Activated naive CD8-positive, alpha-beta T cell treated with anti-CD3 and anti-CD28 coated beads, Interleukin-2, amount 50 U/mL, for 24 hours (primary cell): Measurements from ENCODE around the gene ARAP1.

Experiments
- ATAC-seq: fragments of 150-1000 bp; cut with Tn5 transposase; one replicate; pipeline ENCODE4 v1.10.0; 2021
- DNase-seq: peaks from one replicate; pipeline ENCODE4 v3.0.0; 2021
- H3K27ac Mint-ChIP-seq: one replicate; pipeline ENCODE4 v1.8.0; 2021; ENCODE audit warnings: mild to moderate bottlenecking, mixed read lengths
- H3K27me3 Mint-ChIP-seq: one replicate; pipeline ENCODE4 v1.8.0; 2021; ENCODE audit warnings: mixed read lengths
- H3K36me3 Mint-ChIP-seq: one replicate; pipeline ENCODE4 v1.8.0; 2021; ENCODE audit warnings: low read depth, mixed read lengths
- H3K4me1 Mint-ChIP-seq: one replicate; pipeline ENCODE4 v1.8.0; 2021; ENCODE audit warnings: mixed read lengths
- H3K4me3 Mint-ChIP-seq: one replicate; pipeline ENCODE4 v1.8.0; 2021; ENCODE audit warnings: mild to moderate bottlenecking, moderate library complexity, mixed read lengths
- H3K9me3 Mint-ChIP-seq: one replicate; pipeline ENCODE4 v1.8.0; 2021; ENCODE audit warnings: mixed read lengths

The ARAP1 gene

DNA sequence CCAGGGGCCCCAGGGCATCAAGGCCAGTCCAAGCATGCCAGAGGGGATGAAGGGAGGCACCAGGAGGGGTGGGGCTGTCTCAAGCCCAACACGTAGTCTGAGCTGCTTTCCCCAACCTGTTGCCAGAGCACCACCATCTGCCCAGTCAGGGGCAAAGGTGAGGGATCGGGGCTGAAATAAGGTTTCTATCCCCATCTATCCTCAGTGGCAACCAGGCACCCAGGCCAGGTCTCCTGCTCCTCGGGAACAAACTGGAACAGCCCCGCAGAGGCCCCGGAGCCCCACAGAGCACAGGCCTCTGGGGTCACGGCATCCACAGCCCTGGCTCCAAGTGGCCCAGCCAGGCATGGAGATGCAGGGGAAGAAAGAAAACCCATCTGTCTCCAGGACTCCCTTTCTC is 22.3 kb upstream of the ARAP1 start:
- no peak overlapping the region for H3K27ac Mint-ChIP-seq
- DNase-seq (no peak), ATAC-seq (no peak)
- H3K4me1 Mint-ChIP-seq: peaks cover under 1% of the 10 kb centered on the region
- H3K9me3 Mint-ChIP-seq: no peaks in the 10 kb centered on the region
- no peaks in the 10 kb centered on the region for H3K27me3 Mint-ChIP-seq
- no peak overlapping the region for H3K4me3 Mint-ChIP-seq
- no peaks in the 10 kb centered on the region for H3K36me3 Mint-ChIP-seq

DNA sequence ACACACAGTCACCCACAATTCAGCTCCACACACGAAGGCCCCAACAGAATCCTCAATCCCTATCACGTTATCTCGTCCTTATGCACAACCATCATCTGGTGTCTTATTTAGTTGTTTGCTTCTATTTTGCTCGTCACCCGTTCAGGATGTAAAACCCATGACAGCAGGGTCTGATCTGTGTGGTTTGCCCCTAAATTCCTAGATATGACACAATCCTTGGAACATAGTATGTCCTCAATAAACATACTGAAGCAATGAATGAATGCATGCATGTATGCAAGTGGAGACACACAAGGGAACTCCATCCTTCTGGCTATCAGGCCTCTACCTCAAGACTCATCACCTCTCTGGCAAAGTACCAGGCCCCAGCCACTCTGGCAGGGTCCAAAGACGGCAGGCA is 21.5 kb upstream of the ARAP1 start:
- no peaks in the 10 kb centered on the region for H3K9me3 Mint-ChIP-seq
- H3K4me1 Mint-ChIP-seq: no peaks in the 10 kb centered on the region
- no peak for DNase-seq
- no peak overlapping the region for H3K4me3 Mint-ChIP-seq
- ATAC-seq: no peak
- no peaks in the 10 kb centered on the region for H3K36me3 Mint-ChIP-seq
- no peak overlapping the region for H3K27ac Mint-ChIP-seq
- H3K27me3 Mint-ChIP-seq: no peaks in the 10 kb centered on the region

DNA sequence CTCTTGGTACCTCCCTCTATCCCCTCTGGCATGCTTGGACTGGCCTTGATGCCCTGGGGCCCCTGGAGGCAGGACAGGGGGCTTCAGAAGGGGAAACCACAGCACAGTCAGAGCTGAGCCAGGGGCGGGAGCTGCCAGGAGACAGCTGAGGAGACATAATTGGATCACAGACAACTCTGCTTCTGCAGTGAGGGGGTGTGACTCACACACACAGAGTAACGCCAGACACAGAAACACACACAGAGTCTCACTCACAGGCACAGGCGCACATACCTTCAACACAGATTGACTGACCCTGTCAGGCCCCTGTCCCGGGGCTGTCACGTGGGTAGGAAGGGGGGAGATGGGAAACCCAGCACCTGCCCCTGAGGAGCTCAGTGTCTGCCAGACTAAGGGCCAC is 21.1 kb upstream of the ARAP1 start:
- Mint-ChIP-seq H3K36me3 (no peaks in the 10 kb centered on the region), H3K27me3 (no peaks in the 10 kb centered on the region), H3K4me3 (no peak overlapping the region), H3K9me3 (no peaks in the 10 kb centered on the region), H3K27ac (no peak overlapping the region), H3K4me1 (no peaks in the 10 kb centered on the region)
- no peak for ATAC-seq
- DNase-seq: no peak

DNA sequence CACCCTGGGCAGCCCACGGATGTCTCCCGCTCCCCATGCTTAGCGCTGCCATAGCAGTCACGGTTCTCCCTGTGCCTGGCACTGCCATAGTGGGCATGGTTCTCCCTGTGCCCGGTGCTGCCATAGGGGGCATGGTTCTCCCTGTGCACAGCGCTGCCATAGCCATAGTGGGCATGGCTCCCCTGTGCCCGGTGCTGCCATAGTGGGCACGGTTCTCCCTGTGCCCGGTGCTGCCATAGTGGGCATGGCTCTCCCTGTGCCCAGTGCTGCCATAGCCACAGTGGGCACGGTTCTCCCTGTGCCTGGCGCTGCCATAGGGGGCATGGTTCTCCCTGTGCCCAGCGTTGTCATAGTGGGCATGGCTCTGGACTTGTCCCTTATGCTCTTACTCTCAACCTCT is 19.9 kb upstream of the ARAP1 start:
- Mint-ChIP-seq H3K9me3 (no peaks in the 10 kb centered on the region), H3K27ac (no peak overlapping the region)
- ATAC-seq: no peak

DNA sequence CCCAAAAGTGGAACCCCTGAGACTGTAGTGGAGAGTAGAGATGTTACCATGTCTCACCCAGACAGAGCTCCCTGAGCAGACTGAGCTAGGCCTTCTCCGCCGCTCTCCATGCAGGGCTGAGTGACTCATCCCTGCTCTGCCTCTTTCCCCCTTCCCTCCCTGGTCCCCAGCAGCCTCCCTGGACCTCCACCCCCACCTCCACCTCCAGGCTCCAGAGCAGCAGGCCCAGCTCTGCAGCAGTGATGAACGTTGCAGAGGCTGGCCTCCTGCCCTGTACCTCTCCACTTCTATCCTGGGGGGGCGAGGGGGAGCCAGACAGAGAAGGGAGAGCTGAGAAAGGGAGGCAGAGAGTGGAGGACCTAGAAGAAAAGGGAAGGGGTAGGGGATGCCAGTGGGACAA is 19.3 kb upstream of the ARAP1 start:
- Mint-ChIP-seq H3K4me3 (no peak overlapping the region), H3K9me3 (no peaks in the 10 kb centered on the region), H3K4me1 (no peaks in the 10 kb centered on the region), H3K27me3 (no peaks in the 10 kb centered on the region), H3K36me3 (no peaks in the 10 kb centered on the region), H3K27ac (no peak overlapping the region)
- ATAC-seq: no peak
- no peak for DNase-seq

More for the DNA sequence above, 19.9 kb upstream of the ARAP1 start:
- no peaks in the 10 kb centered on the region for H3K36me3 Mint-ChIP-seq
- no peaks in the 10 kb centered on the region for H3K4me1 Mint-ChIP-seq
- no peaks in the 10 kb centered on the region for H3K27me3 Mint-ChIP-seq
- no peak overlapping the region for H3K4me3 Mint-ChIP-seq
- DNase-seq: no peak

- Mint-ChIP-seq H3K27ac (no peak overlapping the region), H3K36me3 (no peaks in the 10 kb centered on the region)
These were observed 18.6 kb upstream of the ARAP1 start for GRCh38 chr11:72770799-72771198.

GRCh38 chr11:72769680-72770079 is 17.5 kb upstream of the ARAP1 start:
- no peaks in the 10 kb centered on the region for H3K4me1 Mint-ChIP-seq

More at GRCh38 chr11:72770799-72771198, 18.6 kb upstream of the ARAP1 start:
- no peaks in the 10 kb centered on the region for H3K27me3 Mint-ChIP-seq
- H3K4me3 Mint-ChIP-seq: no peak overlapping the region
- H3K9me3 Mint-ChIP-seq: no peaks in the 10 kb centered on the region
- ATAC-seq (no peak), DNase-seq (no peak)
- H3K4me1 Mint-ChIP-seq: no peaks in the 10 kb centered on the region

DNA sequence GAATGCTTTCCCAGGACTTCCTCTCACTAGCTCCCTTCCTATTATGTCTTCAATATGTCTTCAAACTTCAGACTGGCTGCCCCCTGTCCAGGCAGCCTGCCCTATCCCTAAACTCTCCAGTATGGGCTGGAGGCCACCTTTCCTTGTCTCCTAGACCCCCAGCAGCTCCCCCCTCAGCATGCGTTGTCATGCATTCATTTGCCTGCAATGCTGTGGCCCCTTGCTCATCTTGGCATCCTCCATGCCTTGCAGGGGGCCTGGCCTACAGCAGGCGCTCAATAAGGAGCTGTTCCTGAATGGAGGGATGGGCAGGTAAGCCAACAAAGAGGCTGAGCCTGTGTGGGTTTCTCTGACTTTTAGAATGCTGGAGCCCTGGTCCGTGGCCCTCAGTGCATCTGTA is 16.4 kb upstream of the ARAP1 start:
- Mint-ChIP-seq H3K27me3 (no peaks in the 10 kb centered on the region), H3K4me3 (no peak overlapping the region), H3K27ac (no peak overlapping the region), H3K9me3 (no peaks in the 10 kb centered on the region), H3K4me1 (peaks cover 2% of the 10 kb centered on the region), H3K36me3 (no peaks in the 10 kb centered on the region)
- DNase-seq: no peak
- no peak for ATAC-seq

More at GRCh38 chr11:72769680-72770079, 17.5 kb upstream of the ARAP1 start:
- no peak for ATAC-seq
- no peak overlapping the region for H3K4me3 Mint-ChIP-seq
- no peak overlapping the region for H3K27ac Mint-ChIP-seq
- no peaks in the 10 kb centered on the region for H3K27me3 Mint-ChIP-seq
- no peaks in the 10 kb centered on the region for H3K9me3 Mint-ChIP-seq
- DNase-seq: no peak
- H3K36me3 Mint-ChIP-seq: no peaks in the 10 kb centered on the region

DNA sequence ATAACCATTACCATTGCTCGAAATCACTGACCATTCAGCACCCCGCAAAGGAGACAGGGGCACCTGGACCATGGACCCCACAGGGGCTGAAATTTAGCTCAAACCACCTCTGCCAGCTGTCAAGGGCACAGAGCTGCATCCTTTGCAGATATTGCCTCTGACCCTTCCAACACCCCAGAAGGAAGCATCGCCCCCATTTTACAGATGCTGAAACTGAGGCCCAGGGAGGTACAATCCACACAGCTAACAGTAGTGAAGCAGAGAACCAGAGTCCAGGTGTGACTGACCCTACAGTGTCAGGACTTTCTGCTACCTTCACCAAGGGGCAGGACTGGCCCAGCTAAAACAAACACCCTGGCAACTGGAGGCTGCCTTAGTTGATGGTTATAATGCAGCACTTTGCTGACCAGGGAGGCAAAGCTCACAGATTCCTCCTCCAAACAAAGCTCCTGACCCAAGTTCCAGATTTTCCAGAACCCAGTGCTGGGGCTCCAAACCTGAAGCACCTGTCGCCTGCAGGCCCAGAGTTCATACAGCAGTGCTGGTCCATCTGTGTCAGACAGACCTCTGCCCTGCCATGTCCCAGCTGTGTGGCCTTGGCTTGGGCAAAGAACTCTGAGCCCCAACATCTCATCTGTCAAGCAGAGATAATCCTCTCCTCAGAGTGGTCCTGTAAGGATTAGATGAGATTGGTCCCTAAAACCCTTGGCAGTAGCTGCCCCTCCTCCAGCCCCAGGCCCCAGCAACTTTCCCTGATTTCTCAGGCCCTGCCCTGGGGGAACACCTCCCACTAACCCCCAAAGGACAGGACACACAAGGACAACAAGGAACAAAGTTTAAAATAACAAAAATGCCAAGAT is 15.2 kb upstream of the ARAP1 start:
- DNase-seq (no peak), ATAC-seq (no peak)
- Mint-ChIP-seq H3K27me3 (no peaks in the 10 kb centered on the region), H3K4me3 (no peak overlapping the region), H3K9me3 (no peaks in the 10 kb centered on the region), H3K36me3 (no peaks in the 10 kb centered on the region), H3K4me1 (peaks cover 14% of the 10 kb centered on the region), H3K27ac (no peak overlapping the region)

DNA sequence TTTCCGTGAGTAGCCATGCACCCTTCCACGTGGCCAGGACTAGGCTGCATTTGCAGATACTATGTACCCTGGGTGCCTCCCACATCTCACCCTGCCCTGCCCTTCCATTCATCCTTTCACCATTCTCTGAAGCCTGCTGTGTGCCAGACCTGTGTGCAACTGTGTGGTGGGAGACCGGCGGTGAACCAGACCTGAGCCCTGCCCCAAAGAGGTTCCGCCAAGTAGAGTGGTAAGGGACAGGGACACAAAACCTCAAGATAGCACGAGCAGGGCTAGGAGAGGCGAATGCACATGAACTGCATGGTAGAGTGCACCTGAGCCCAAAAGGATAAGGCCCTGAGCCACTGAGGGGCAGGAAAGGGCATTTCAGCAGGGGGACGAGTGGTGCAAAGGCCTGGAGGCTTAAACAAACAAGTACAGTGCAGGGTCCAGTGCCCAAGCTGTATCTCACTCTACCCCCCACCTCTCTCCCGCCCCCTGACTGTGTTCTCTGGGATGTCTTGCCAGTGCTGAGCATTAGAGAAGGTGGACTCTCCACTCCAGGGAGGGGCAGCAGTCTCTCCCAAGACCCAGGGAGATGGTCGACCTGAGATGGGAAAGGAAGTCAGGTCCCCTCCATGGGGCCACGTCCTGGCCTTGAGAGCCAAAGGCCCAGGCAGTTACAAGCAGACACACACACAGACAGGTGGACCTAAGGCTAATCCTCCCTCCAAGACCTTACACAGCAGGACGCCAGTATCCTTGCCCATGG is 14.1 kb upstream of the ARAP1 start:
- peaks cover 20% of the 10 kb centered on the region for H3K4me1 Mint-ChIP-seq
- H3K9me3 Mint-ChIP-seq: no peaks in the 10 kb centered on the region
- DNase-seq (no peak), ATAC-seq (no peak)
- H3K36me3 Mint-ChIP-seq: no peaks in the 10 kb centered on the region
- no peak overlapping the region for H3K27ac Mint-ChIP-seq
- no peak overlapping the region for H3K4me3 Mint-ChIP-seq
- no peaks in the 10 kb centered on the region for H3K27me3 Mint-ChIP-seq

- H3K4me3 Mint-ChIP-seq: no peak overlapping the region
- peaks cover 26% of the 10 kb centered on the region for H3K4me1 Mint-ChIP-seq
- no peak overlapping the region for H3K27ac Mint-ChIP-seq
- no peaks in the 10 kb centered on the region for H3K27me3 Mint-ChIP-seq
- H3K9me3 Mint-ChIP-seq: no peaks in the 10 kb centered on the region
- no peaks in the 10 kb centered on the region for H3K36me3 Mint-ChIP-seq
- DNase-seq: no peak
- ATAC-seq: no peak
These were observed 12.3 kb upstream of the ARAP1 start for GRCh38 chr11:72764503-72764902.

DNA sequence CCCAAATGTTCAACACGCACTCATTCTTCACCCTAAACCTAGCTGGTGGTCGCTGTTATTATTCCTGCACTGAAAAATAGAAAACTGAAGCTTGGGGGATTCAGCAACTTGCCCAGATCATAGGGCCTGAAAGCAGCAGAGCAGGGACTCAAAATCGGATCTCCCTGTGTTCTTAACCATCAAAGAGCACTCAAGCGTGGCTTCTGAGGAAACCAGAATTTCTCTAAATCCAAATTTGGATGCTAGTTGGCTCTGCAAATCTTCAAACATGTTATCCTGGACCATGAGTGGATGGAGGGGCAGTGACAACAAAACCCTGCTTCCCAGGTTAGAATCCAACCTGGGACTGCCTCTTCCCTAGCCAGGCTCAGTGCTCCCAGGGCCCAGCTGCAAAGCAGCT is 11.6 kb upstream of the ARAP1 start:
- Mint-ChIP-seq H3K27ac (no peak overlapping the region), H3K4me3 (no peak overlapping the region), H3K9me3 (no peaks in the 10 kb centered on the region), H3K36me3 (no peaks in the 10 kb centered on the region), H3K27me3 (no peaks in the 10 kb centered on the region), H3K4me1 (peaks cover 26% of the 10 kb centered on the region)
- ATAC-seq (no peak), DNase-seq (no peak)

DNA sequence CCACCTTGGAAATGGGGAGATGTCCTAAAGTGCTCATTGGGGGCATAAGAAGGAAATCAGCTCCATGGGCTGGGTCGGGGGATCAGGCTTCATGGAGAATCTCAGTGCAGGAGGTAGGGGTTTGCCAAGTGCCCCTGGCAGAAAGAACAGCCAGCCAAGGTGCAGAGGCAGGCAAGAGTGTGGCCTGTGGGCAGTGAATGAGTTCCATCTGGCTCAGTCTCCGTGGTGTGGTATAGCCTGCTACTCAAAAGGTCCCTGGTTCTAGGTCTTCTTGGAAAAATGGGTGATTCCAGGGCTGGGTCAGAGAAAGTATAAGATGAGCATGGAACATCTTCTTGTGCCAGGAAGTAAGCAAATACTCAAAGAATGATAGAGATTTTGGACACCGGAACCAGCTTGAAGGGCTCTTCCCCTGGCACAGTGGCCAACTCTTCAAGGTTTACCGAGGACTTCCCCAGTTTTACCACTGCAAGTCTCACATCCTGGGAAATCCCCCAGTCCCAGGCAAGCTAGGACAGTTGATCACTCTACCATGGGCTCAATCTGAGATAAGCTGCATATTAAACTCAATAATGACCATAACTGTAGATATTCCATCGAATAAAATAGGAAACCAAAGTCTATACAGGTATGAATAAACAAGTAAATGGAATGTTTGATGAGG is 10.6 kb upstream of the ARAP1 start:
- Mint-ChIP-seq H3K4me1 (peaks cover 26% of the 10 kb centered on the region), H3K4me3 (no peak overlapping the region), H3K27me3 (no peaks in the 10 kb centered on the region), H3K9me3 (no peaks in the 10 kb centered on the region), H3K27ac (peak overlapping the region; percentile 50), H3K36me3 (no peaks in the 10 kb centered on the region)
- DNase-seq (no peak), ATAC-seq (peak; percentile 85)

- no peak overlapping the region for H3K27ac Mint-ChIP-seq
- DNase-seq (no peak), ATAC-seq (no peak)
- H3K36me3 Mint-ChIP-seq: no peaks in the 10 kb centered on the region
- no peaks in the 10 kb centered on the region for H3K27me3 Mint-ChIP-seq
- H3K4me1 Mint-ChIP-seq: peaks cover 26% of the 10 kb centered on the region
- H3K9me3 Mint-ChIP-seq: no peaks in the 10 kb centered on the region
- no peak overlapping the region for H3K4me3 Mint-ChIP-seq
These were observed 8.6 kb upstream of the ARAP1 start for GRCh38 chr11:72760539-72761405.
